A673 (cell line): ENCODE results near the gene SSC5D.

Experiments
- CTCF ChIP-seq: fragments of 300-800, 200-600 bp; sonication (generic); conservative IDR thresholded peaks from 2 replicates; pipeline ENCODE4 v1.5.1; 2017; ENCODE audit warnings: low read depth, mild to moderate bottlenecking, antibody characterized with exemption, low read length, moderate library complexity, mixed read lengths
- EZH2 ChIP-seq: fragments of 200-600 bp; sonication (generic); IDR thresholded peaks from 2 replicates; pipeline ENCODE4 v1.6.1; 2017; ENCODE audit warnings: borderline replicate concordance, low read depth, mild to moderate bottlenecking, mixed read lengths, antibody characterized with exemption, low read length; ENCODE audit not compliant: poor library complexity, severe bottlenecking

GRCh38 chr19:55456347-55456746 is 31.9 kb upstream of the SSC5D start:
- TF ChIP-seq CTCF (no peak), EZH2 (no peak)
